ENCODE measurements around the gene RER1.

- TF ChIP-seq, protein P1, sequence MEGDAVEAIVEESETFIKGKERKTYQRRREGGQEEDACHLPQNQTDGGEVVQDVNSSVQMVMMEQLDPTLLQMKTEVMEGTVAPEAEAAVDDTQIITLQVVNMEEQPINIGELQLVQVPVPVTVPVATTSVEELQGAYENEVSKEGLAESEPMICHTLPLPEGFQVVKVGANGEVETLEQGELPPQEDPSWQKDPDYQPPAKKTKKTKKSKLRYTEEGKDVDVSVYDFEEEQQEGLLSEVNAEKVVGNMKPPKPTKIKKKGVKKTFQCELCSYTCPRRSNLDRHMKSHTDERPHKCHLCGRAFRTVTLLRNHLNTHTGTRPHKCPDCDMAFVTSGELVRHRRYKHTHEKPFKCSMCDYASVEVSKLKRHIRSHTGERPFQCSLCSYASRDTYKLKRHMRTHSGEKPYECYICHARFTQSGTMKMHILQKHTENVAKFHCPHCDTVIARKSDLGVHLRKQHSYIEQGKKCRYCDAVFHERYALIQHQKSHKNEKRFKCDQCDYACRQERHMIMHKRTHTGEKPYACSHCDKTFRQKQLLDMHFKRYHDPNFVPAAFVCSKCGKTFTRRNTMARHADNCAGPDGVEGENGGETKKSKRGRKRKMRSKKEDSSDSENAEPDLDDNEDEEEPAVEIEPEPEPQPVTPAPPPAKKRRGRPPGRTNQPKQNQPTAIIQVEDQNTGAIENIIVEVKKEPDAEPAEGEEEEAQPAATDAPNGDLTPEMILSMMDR (IDR thresholded peaks at IDR 0.05; ENCODE audit: low read length), result no peak
- no peak for TF ChIP-seq EZH2 (optimal IDR thresholded peaks at IDR 0.05; ENCODE audit: low read depth, low read length)
Measured at GRCh38 chr1:2447276-2448097, 55.8 kb downstream of the RER1 start.
